Gastroesophageal sphincter (tissue), 4 donors: Measurements from ENCODE around the gene OR14K1. TPM values are rescaled to one million over a fixed set of nuclear protein-coding genes. Genes with fewer than 3 reads are reported as not detected.
"Not testable (repeated sequence)": the region's sequence is repeated elsewhere in the genome, so short reads cannot be mapped to it uniquely, and the experiment has no call there.

Experiments
- ATAC-seq: fragments of 150-250 bp; one replicate; pipeline ENCODE4 v1.9.1; 2016; ENCODE audit warnings: mild to moderate bottlenecking, moderate library complexity
- H3K27ac ChIP-seq, 4 donors: fragments of 200-600 bp; sonication (generic) in 3 of 4; 1 replicate in 3 of 4; 2 replicates in 1 of 4; pipeline ENCODE4 v1.5.1; 2016 to 2019
- H3K27me3 ChIP-seq: fragments of 200-600 bp; sonication (generic); one replicate; pipeline ENCODE4 v1.5.1; 2019
- H3K36me3 ChIP-seq, 2 donors: fragments of 200-600 bp; sonication (generic); one replicate each; pipeline ENCODE4 v1.5.1; 2019; ENCODE audit warnings: control low read depth in 1 of 2
- H3K4me1 ChIP-seq, 3 donors: fragments of 200-600 bp; sonication (generic); 1 replicate in 2 of 3; 2 replicates in 1 of 3; pipeline ENCODE4 v1.5.1; 2016 to 2019; ENCODE audit warnings: control low read depth in 2 of 3
- H3K4me3 ChIP-seq, 2 donors: fragments of 200-600 bp; sonication (generic); one replicate each; pipeline ENCODE4 v1.5.1; 2019; ENCODE audit warnings: mild to moderate bottlenecking in 1 of 2, moderate library complexity in 1 of 2
- H3K9me3 ChIP-seq, 3 donors: fragments of 200-600 bp; sonication (generic); one replicate each; pipeline ENCODE4 v1.5.1; 2017 to 2019; ENCODE audit warnings: control low read depth in 2 of 3
- CTCF ChIP-seq, 4 experiments: fragments of 200-600 bp in 2 of 4; fragments of 450-650 bp in 2 of 4; sonication (generic) in 1 of 4; IDR thresholded peaks; one replicate each; pipeline ENCODE4 v1.5.1; 2017 to 2019; ENCODE audit warnings: antibody characterized with exemption in 4 of 4, mild to moderate bottlenecking in 2 of 4, moderate library complexity in 2 of 4
- EP300 ChIP-seq: sonication (generic); formaldehyde crosslinking; IDR thresholded peaks from one replicate; pipeline ENCODE4 v1.6.1; 2017; ENCODE audit warnings: antibody characterized with exemption, mild to moderate bottlenecking
- POLR2A ChIP-seq, 2 donors: fragments of 450-650 bp; IDR thresholded peaks; one replicate each; pipeline ENCODE4 v1.6.1; 2017; ENCODE audit warnings: antibody characterized with exemption in 2 of 2, mild to moderate bottlenecking in 2 of 2, moderate library complexity in 1 of 2
- POLR2AphosphoS5 ChIP-seq: sonication (generic); formaldehyde crosslinking; IDR thresholded peaks from one replicate; pipeline ENCODE4 v1.6.1; 2017; ENCODE audit warnings: antibody characterized with exemption
- WGBS, 2 donors: methylation state at CpG; one replicate each; pipeline ENCODE4 v1.1.5; 2018; ENCODE audit warnings: low coverage in 1 of 2; 5-methylcytosine and 5-hydroxymethylcytosine counted together
- total RNA-seq, 4 donors: library from RNA; depleted of rRNA; stranded (reverse); fragments of >200 nt; gene quantifications; one replicate each; pipeline ENCODE4 v1.1.0, GENCODE V29; 2016

Gene OR14K1
- not detected for total RNA-seq

DNA sequence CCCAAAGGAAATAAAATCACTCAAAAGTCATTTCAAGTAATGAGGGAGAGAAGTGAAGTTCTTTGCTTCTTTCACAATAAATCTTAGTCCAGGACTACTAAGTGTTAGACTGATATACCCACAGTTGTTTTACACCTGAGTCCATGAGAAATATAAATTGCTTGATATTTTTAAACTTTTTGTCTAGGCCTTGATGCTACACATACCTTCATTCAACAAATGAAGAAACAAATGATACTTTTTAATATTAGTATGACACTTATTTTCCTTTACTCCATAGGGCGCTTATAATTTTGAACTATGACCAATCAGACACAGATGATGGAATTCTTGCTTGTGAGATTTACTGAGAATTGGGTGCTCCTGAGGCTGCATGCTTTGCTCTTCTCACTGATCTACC, at the start of gene OR14K1:
Gene OR14K1 (plus strand): TSS at position 301 of the 400 bp plus-strand sequence. CDS start 0 bp downstream, at position 301.
- no peaks in the 10 kb centered on the region for H3K9me3 ChIP-seq
- H3K27ac ChIP-seq = no peak within 1 kb of the TSS
- 88 to 100% methylated on average over 1 of the region's 1 CpG for WGBS, 2 donors
- no peaks in the 10 kb centered on the region for H3K36me3 ChIP-seq
- no peaks in the 10 kb centered on the region for H3K4me1 ChIP-seq
- no peak for ATAC-seq
- H3K27me3 ChIP-seq = no peaks in the 10 kb centered on the region
- H3K4me3 ChIP-seq = no peak within 1 kb of the TSS
- TF ChIP-seq POLR2A (IDR thresholded peaks at IDR 0.05) = no peak
- TF ChIP-seq EP300 = no peak
- TF ChIP-seq POLR2AphosphoS5 = no peak
- no peak for TF ChIP-seq CTCF (IDR thresholded peaks at IDR 0.05)

- WGBS, 2 donors = 38 to 86% methylated on average over 1 of the region's 1 CpG
- no peaks in the 10 kb centered on the region for H3K4me1 ChIP-seq
- no peak overlapping the region for H3K27ac ChIP-seq
- no peaks in the 10 kb centered on the region for H3K36me3 ChIP-seq
- no peak overlapping the region for H3K4me3 ChIP-seq
- H3K9me3 ChIP-seq = peaks cover 0 to 5% (median 0%) of the 10 kb centered on the region in 3 donors
- H3K27me3 ChIP-seq = no peaks in the 10 kb centered on the region
- no peak for TF ChIP-seq POLR2A (IDR thresholded peaks at IDR 0.05)
- no peak for TF ChIP-seq EP300
- TF ChIP-seq POLR2AphosphoS5 = no peak
- TF ChIP-seq CTCF (IDR thresholded peaks at IDR 0.05) = no peak
- no peak for ATAC-seq
Observed at GRCh38 chr1:247701338-247701737, 37.1 kb upstream of the OR14K1 start.

DNA sequence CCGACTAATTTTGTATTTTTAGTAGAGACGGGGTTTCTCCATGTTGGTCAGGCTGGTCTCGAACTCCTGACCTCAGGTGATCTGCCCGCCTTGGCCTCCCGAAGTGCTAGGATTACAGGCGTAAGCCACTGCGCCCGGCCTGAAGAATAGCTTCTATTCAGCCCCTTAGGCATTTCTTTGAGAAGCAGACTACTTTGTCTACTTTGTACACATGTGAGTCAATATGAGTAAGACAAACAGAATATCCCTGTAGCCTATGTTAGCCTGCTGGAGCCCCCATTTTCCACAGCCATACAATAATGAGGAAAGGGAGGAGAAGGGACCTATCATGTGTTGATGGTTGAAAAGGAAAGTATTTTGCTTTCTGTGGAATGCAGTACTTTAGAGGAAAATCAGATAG, 27.7 kb upstream of the OR14K1 start:
- H3K4me1 ChIP-seq, H3K4me3 ChIP-seq, H3K27ac ChIP-seq, H3K27me3 ChIP-seq, H3K36me3 ChIP-seq, H3K9me3 ChIP-seq, ATAC-seq: not testable (repeated sequence)
- 80 to 100% methylated on average over 1 to 2 of the region's 8 CpGs for WGBS, 2 donors

DNA sequence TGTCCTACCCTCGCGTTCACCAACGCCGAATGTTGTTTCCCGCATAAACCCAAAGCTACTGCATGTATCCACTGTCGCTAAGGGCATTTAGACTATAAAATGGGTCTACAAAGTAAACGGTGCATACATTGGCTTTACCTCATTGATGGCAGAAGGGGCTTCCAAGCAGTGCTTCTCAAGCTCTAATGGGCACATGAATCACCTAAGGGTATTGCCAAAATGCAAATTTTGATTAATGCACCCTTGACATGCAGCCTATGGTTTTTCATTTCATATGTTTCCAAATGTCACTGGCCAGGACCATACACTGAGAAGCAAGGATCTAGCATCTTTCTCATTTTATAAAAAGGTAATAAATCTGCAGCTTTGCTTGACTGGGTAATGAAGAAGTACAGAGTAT, 24.7 kb upstream of the OR14K1 start:
- no peak for ATAC-seq
- no peak for TF ChIP-seq CTCF (IDR thresholded peaks at IDR 0.05)
- TF ChIP-seq POLR2A (IDR thresholded peaks at IDR 0.05) = no peak
- TF ChIP-seq POLR2AphosphoS5 = no peak
- TF ChIP-seq EP300 = no peak
- Histone ChIP-seq H3K4me1 (no peaks in the 10 kb centered on the region), H3K27ac (no peak overlapping the region), H3K27me3 (no peaks in the 10 kb centered on the region), H3K4me3 (no peak overlapping the region), H3K9me3 (no peaks in the 10 kb centered on the region), H3K36me3 (no peaks in the 10 kb centered on the region)
- WGBS, 2 donors = 88 to 98% methylated on average over 6 to 7 of the region's 7 CpGs

DNA sequence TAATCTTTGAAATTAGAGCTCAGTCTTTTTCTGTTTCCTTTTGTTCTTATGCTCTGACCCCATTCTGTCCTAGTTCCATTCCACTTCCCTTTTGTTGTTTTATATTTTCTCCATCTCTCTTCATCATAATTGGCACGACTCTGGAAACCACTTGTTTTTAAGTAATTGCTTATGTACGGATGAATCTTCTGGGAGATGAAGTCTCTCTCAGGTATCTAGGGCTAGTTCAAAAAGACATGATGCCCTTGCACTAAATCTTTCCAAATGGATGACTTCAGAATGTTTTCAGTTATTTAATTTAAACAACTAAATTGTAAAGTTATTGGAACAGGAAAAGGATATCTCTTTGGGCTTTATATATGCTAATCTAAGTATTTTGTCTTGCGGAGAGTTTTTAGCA, 21.9 kb upstream of the OR14K1 start, which contains the start of gene OR6F1:
Gene OR6F1 (minus strand): TSS at position 101 of the 400 bp plus-strand sequence. CDS start 3,891 bp downstream, outside the sequence.
- Histone ChIP-seq H3K27ac (no peak within 1 kb of the TSS), H3K9me3 (peaks cover 0 to 12% (median 0%) of the 10 kb centered on the region in 3 donors), H3K4me3 (no peak within 1 kb of the TSS), H3K4me1 (no peaks in the 10 kb centered on the region), H3K36me3 (no peaks in the 10 kb centered on the region), H3K27me3 (no peaks in the 10 kb centered on the region)
- no peak for ATAC-seq
- 72 to 80% methylated on average over 3 of the region's 3 CpGs for WGBS, 2 donors
- TF ChIP-seq POLR2AphosphoS5 (no peak), CTCF (IDR thresholded peaks at IDR 0.05) (no peak), POLR2A (IDR thresholded peaks at IDR 0.05) (no peak), EP300 (no peak)
